22Rv1 (cell line): Measurements from ENCODE around the gene PARD3B.

Experiments
- ZFX ChIP-seq: fragments of 450-650 bp; IDR thresholded peaks from 2 replicates; pipeline ENCODE4 v1.6.1; 2017; ENCODE audit warnings: antibody characterized with exemption, borderline replicate concordance
- TF ChIP-seq, protein P1 (sequence below): fragments of 450-650 bp; IDR thresholded peaks from 2 replicates; pipeline ENCODE4 v1.5.1; 2017; ENCODE audit warnings: mild to moderate bottlenecking

DNA sequence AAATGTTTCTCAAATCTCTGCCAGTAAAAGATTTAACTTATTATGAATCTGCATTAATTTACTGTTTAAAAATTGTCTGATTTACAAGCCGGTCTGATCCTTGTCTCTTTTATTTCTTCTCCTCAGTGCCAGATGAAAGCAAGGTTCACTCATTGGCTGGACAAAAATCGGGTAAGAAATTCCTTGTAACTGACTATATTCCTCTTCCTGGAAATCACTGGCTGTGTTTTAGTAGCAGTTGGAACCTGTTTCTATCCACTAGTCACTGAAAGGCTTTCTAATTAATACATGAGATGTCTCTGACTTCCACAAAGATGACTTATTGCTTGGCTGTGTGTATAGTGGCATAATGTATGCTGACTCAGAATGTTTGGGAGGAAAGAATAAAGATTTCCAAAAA is 700.4 kb downstream of the PARD3B start:
- TF ChIP-seq, protein P1, sequence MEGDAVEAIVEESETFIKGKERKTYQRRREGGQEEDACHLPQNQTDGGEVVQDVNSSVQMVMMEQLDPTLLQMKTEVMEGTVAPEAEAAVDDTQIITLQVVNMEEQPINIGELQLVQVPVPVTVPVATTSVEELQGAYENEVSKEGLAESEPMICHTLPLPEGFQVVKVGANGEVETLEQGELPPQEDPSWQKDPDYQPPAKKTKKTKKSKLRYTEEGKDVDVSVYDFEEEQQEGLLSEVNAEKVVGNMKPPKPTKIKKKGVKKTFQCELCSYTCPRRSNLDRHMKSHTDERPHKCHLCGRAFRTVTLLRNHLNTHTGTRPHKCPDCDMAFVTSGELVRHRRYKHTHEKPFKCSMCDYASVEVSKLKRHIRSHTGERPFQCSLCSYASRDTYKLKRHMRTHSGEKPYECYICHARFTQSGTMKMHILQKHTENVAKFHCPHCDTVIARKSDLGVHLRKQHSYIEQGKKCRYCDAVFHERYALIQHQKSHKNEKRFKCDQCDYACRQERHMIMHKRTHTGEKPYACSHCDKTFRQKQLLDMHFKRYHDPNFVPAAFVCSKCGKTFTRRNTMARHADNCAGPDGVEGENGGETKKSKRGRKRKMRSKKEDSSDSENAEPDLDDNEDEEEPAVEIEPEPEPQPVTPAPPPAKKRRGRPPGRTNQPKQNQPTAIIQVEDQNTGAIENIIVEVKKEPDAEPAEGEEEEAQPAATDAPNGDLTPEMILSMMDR = no peak
- no peak for TF ChIP-seq ZFX
